ENCODE results near the gene TRPV2.

DNA sequence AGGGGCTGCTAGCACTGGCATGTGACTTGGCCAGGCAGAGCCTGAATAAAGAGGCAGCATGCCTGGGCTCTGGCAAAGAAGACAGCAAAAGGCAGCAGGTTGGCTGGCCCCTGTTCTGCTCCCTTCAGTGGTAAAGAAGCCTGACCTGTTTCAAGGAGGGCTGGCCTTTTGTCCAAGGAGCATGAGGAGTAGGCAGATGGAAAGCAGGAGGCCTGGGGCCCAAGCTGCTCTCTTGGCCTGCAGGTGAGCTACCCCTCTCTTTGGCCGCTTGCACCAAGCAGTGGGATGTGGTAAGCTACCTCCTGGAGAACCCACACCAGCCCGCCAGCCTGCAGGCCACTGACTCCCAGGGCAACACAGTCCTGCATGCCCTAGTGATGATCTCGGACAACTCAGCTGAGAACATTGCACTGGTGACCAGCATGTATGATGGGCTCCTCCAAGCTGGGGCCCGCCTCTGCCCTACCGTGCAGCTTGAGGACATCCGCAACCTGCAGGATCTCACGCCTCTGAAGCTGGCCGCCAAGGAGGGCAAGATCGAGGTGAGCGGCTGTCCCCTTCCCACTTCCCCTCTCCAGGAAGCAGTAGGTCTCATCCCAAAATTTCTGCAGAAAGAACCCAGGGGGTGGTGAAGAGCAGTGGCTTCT lies 8.0 kb downstream of the TRPV2 start:
- no peak for TF ChIP-seq POLR2A (IDR thresholded peaks at IDR 0.05; ENCODE audit: low read length)
- no peak for TF ChIP-seq GATA1 (IDR thresholded peaks at IDR 0.05; ENCODE audit: low read depth, low read length)
